OCI-M1 (cell line): ENCODE data around the gene KIF2C.
"Not testable (repeated sequence)": the region's sequence is repeated elsewhere in the genome, so short reads cannot be mapped to it uniquely, and the experiment has no call there.

Experiments
- DNase-seq: peaks from one replicate; lab custom pipeline; 2025; lab: John Stamatoyannopoulos, UW

Gene KIF2C

DNA sequence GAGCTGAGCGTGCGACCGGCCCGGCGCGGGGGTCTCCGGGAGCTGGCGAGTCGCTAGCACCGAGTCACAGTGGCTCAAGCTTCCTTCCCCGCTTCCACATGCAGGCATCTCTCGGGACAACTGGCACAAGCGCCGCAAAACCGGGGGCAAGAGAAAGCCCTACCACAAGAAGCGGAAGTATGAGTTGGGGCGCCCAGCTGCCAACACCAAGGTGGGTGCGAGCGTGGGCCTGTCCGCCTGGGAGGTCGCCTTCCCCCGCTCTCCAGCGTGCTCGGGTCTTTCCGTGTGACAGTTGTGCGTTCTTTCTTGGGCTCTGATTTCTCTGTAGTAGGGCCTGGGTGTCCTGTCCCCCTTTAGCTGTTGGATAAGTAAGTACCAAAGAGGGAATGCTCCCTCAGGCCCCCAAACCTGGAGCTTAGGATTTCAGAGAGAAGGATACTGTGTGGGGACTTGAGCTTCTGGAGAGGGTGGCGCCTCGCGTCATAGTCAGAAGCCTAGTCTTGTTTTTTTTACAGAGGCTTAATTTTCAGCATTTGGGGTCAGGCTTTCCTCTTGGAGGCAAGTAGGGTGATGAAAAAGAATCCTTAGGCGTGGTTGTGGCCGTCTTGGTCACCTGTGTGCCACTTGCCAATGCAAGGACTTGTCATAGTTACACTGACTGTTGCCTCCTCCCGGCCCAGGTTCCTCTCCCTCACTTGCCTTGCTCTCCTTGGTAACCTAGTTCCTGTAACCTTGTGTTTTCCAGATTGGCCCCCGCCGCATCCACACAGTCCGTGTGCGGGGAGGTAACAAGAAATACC, 36.5 kb downstream of the KIF2C start:
- peak; percentile 43 for DNase-seq

DNA sequence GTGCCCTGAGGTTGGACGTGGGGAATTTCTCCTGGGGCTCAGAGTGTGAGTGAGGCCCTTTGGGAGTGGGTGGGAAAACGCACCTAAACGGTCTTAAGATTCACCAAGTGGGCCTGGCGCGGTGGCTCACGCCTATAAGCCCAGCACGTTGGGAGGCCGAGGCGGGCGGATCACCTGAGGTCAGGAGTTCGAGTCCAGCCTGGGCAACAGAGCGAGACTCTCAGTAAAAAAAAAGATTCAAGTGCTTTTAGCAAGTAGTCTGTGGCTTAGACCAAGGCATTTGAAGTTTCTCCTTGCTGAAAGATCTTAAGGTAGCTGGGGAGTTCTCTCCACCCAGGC, 37.1 kb downstream of the KIF2C start:
- no peak for DNase-seq

GRCh38 chr1:44777547-44777946, 37.9 kb downstream of the KIF2C start:
- DNase-seq = no peak

DNA sequence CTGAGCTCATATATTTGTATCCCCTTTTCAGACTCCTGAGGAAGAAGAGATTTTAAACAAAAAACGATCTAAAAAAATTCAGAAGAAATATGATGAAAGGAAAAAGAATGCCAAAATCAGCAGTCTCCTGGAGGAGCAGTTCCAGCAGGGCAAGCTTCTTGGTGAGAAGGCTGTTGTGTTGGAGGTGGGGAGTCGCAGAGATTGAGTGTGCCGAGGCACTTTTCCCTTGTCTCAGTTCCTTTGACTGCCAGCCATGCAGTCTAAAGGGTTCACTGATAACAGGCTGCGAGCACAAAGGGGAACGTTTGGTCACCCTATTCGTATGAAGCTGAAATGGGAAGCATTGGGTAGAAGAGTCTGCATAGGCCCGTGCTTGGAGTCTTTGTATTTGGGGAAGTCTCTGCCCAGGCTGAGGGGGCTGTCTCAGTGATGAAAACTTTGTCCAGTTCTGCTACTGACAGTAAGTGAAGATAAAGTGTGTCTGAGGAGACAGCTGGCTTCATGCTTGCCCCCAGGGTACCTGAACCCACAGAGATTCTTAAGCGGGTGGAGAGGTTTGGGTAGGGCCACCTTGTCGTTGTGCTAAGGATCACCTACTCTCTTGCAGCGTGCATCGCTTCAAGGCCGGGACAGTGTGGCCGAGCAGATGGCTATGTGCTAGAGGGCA, 38.5 kb downstream of the KIF2C start:
- no peak for DNase-seq

GRCh38 chr1:44778705-44779576, 39.3 kb downstream of the KIF2C start:
- DNase-seq = no peak

DNA sequence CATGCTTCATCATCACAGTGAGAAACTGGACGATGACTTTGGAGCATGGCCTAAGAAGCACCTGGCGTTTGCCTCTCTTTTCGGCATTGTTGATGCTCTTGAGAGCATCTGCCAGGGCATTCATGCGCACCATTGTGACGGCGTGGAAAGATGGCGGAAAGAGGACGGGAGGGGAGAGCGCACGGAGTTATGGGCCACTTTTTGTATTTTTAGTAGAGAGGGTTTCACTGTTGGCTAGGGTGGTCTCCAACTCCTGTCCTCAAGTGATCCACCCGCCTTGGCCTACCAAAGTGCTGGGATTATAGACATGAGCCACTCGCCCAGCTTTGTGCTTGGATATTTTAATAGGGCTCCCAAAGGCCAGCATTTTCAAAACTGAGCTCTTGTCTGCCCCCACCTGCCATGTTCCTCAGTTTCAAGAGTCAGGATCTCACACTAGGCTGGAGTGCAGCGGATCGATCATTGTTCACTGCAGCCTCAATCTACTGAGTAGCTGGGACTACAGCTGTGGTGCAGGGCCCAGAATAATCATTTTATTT, 41.0 kb downstream of the KIF2C start:
- no peak for DNase-seq

- no peak for DNase-seq
Observed at GRCh38 chr1:44783697-44784093, 44.1 kb downstream of the KIF2C start.

DNA sequence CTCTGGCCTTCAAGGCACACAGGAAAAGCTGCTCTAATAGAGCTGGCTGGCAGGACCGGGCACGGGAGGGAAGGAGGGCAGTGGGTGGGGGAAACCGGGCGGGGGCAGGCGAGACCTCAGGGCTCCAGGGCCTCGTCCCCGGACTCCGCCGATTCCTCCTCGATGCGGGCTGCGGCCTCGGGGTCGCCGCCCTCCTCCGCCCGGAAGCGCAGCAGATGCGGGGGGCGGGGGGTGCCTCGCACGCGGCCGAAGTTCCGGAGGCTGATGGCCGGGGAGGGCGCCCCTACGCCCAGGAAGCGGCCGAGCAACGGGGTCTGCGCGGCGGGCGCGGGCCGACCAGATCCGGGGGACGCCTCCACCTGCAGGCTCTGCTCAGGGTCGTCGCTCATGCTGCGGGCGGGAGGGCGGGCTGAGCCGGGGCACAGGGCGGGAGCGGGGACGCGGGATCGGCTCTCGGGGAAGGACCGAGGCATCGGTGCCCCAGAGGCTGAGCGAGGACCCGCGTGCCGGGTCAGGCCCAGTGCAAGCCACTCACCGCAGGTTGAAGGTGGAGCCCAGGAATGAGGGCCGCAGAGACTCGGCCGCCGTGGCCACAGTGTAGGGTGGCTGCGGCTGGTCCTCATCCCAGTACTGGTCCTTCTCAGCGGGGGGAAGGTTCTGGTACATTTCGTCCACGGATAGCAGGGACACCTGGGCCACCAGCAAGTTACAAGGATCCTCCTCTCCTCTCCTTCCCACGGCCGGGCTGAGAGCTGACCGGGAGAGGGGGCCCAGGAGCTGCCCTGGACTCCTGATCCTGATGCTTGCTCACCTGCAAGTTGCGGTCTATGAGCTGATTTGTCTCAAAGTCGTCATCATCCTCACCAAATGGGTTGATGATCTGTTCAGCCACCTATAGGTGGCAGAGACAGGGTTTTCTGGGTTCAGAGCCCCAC, 44.7 kb downstream of the KIF2C start:
- no peak for DNase-seq

DNA sequence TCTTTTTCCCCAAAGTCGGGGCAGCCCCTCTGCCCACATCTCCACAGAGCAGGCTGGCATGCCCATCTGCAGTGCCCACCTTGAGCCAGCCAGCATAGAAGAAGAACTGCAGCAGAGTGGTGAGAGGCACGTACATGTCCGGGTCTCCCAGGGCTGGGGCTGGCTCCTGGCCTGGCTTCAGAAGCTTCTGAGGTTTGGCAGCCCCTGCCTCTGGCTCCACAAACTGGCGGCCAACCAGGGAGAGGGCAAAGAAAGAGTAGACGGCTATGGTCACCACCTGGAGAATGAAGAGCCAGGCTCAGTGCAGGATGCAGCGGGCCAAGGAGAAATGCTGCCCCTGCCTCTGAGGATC, 45.4 kb downstream of the KIF2C start:
- no peak for DNase-seq

DNA sequence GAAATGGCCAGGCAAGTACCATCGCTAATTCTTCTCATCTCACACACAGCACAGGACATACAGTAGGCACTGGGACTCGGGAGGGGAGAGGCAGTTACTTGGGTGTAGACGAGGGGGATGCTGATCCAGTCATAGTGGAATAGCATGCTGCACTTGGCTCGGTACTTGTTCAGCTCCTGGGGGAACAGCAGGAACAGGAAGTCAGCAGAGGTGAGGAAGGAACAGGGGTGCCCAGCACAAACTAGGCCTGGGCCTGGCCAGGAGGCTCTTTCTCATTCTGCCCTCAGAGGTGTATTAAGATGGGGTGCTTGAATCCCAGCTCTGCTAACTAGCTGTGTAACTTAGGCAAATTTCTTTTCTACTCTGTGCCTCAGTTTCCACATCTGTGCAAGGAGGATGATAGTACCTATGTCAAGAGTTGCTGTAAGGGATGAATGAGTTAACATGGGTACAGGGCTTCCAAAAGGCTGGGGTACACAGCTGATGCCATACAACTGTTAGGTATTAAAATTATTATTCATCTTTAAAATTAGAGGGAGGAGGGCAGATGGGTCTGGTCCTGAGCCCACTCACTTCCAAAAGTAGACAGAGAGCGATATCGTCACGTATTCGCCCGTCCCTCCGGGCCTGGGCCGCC, 46.0 kb downstream of the KIF2C start:
- DNase-seq = no peak

- peak; percentile 50 for DNase-seq
Observed at GRCh38 chr1:44786138-44786840, 46.7 kb downstream of the KIF2C start.

DNA sequence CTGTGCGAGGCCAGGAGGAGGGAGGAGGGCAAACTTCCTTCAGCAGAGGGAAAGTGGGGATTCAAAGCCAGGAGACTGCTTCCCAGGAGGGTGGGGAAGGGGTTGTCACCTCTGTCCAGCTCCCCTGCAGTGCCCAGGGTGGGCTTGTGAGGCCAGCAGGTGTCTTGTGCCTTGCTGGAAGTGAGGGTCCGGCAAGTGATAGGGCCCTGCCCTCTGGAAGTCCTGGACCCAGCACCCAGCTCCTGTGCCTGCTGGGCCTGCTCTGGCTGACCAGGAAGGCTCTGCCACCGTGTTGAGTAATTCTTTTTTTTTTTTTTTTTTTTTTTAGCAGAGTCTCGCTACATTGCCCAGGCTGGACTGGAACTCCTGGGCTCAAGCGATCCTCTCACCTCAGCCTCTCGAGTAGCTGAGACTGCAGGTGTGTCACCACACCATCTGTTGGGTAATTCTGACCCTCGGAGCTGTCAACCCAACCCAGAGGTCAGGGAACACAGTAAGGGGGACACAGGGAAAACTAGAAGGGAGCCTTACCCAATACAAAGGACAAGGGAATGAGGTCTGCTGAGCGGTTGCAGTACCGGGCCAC, 47.3 kb downstream of the KIF2C start:
- no peak for DNase-seq

DNA sequence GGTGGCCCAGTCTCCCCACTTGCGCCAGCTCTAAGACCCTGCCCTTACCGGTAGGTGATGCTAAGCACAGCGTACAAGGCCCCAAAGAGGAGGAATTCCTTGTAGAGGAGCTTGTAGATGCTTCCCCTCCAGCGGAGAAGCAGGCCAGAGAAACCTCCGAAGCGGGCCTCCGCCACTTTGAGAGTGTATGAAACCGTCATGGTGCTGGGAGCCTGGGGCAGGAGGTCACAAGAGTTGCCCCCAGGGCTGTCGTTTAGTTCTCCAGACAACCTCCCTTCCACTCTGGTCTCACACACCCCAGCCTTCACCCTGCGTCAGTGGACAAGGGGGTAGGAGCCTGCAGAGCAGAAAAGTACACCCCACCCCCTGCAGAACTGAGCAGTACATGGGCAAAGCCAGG, 47.9 kb downstream of the KIF2C start:
- no peak for DNase-seq

GRCh38 chr1:44788120-44788860, 48.7 kb downstream of the KIF2C start, which contains the start of gene BEST4:
Gene BEST4 (minus strand): TSS chr1:44788170. CDS start chr1:44787705, 465 bp downstream.
- no peak for DNase-seq

- DNase-seq = no peak
Observed at GRCh38 chr1:44790968-44791801, 51.5 kb downstream of the KIF2C start.

- DNase-seq = no peak
Observed at GRCh38 chr1:44792736-44793502, 53.3 kb downstream of the KIF2C start.

DNA sequence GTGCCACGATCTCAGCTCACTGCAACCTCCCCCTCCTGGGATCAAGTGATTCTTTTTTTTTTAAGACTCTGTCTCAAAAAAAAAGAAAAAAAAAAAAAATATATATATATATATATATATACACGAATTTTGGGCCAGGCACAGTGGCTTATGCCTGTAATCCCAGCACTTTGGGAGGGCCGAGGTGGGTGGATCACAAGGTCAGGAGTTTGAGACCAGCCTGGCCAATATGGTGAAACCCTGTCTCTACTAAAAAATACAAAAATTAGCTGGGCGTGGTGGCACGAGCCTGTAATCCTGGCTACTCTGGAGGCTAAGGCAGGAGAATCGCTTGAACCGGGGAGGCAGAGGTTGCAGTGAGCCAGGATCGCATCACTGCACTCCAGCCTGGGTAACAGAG, 58.2 kb downstream of the KIF2C start:
- not testable (repeated sequence) for DNase-seq
